ENCODE results near the gene OLFML2A.

DNA sequence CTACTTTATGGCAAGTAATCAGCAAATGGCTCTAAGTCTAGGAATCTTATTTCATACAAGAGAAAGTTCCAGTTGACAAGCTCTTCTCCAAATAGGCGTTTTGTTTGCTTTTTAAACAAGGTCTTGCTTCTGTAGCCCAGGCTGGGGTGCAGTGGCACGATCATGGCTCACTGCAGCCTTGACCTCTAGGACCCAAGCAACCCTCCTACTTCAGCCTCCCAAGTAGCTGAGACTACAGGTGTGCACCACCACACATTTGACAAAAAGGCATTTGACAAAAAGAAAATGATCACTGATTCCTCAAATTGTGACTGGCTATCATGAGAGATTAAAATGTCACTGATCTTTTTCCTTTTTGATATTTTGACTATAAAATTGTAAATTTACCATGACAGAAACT, 37.6 kb upstream of the OLFML2A start:
- no peak for TF ChIP-seq CTCF (IDR thresholded peaks at IDR 0.05; ENCODE audit: insufficient read depth, low read length, poor library complexity, severe bottlenecking)
- no peak for TF ChIP-seq EZH2phosphoT487 (conservative IDR thresholded peaks at IDR 0.05; ENCODE audit: low read length)
